ENCODE results near the gene GKAP1. TPM values are rescaled to one million over a fixed set of nuclear protein-coding genes. Genes with fewer than 3 reads are reported as not detected.

Gene GKAP1
- total and polyA plus RNA-seq, 4 donors: 1.8 to 12.6 (median 6.0) TPM

DNA sequence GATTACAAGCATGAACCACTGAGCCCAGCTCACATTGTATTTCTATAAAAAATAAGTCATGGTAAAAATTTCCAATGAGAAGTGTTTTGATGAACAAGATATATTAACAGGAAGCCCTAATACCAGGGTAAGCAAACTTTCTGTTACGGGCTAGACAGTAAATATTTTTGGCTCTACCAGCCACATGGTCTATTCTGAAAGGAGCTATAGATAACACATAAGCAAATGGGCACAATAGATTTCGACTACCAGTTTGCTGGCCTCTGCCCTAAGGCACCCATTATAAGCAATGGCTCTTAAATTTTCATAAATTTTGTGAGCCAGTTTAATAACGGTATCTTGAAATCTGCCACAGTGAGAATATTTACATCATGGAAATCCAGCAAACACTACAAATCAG, 118.0 kb downstream of the GKAP1 start:
- WGBS, 2 donors: 85 to 91% methylated on average over 3 of the region's 3 CpGs
- H3K4me1 ChIP-seq (ENCODE audit: control insufficient read depth in 5 of 5, insufficient read depth in 5 of 5, low read length in 5 of 5): peaks cover 0 to 18% (median 0%) of the 10 kb centered on the region in 5 donors
- DNase-seq: no peak
- no peak for ATAC-seq (ENCODE audit: insufficient read depth, low FRiP score)
- H3K36me3 ChIP-seq (ENCODE audit: control insufficient read depth in 4 of 4, insufficient read depth in 4 of 4, low read length in 4 of 4): no peaks in the 10 kb centered on the region
- no peak overlapping the region for H3K9ac ChIP-seq (ENCODE audit: insufficient read depth in 1 of 2, low read length in 2 of 2)
- TF ChIP-seq CTCF (IDR thresholded peaks at IDR 0.05; ENCODE audit: control extremely low read depth, extremely low read depth): no peak
- H3K4me3 ChIP-seq: no peak overlapping the region
- no peaks in the 10 kb centered on the region for H3K9me3 ChIP-seq (ENCODE audit: control insufficient read depth in 4 of 4, insufficient read depth in 3 of 4, low read length in 3 of 4)
- no peak overlapping the region for H3K27ac ChIP-seq (ENCODE audit: low read depth in 1 of 2, low read length in 1 of 2)
- no peaks in the 10 kb centered on the region for H3K27me3 ChIP-seq (ENCODE audit: control insufficient read depth in 3 of 3, insufficient read depth in 3 of 3, low read length in 2 of 3)

DNA sequence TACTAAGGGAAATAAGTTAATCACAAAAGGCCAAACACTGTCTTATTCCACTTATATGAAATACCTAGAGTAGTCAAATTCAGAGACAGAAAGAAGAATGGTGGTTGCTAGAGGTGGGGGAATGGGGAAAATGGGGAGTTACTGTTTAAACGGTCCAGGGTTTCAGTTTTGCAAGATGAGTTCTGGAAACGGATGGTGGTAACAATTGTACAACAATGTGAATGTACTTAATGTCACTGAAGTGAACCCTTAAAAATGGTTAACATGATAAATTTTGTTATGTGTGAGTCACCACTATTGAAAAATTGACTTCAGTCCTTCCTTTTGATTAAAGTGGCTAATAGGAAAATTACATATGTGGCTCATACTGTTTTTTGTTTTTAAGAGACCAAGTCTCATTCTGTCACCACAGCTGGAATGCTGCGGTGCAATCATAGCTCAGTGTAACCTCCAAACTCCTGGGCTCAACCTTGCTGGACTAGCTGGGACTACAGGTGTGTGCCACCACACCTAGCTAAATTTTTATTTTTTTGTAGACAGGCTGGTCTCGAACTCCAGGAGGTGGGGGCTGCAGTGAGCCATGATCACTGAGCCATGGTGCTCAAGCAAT, 118.5 kb downstream of the GKAP1 start:
- H3K27me3 ChIP-seq (ENCODE audit: control insufficient read depth in 3 of 3, insufficient read depth in 3 of 3, low read length in 2 of 3): no peaks in the 10 kb centered on the region
- H3K9me3 ChIP-seq (ENCODE audit: control insufficient read depth in 4 of 4, insufficient read depth in 3 of 4, low read length in 3 of 4): no peaks in the 10 kb centered on the region
- no peak overlapping the region for H3K27ac ChIP-seq (ENCODE audit: low read depth in 1 of 2, low read length in 1 of 2)
- H3K4me1 ChIP-seq (ENCODE audit: control insufficient read depth in 5 of 5, insufficient read depth in 5 of 5, low read length in 5 of 5): peaks cover 0 to 18% (median 0%) of the 10 kb centered on the region in 5 donors
- no peaks in the 10 kb centered on the region for H3K36me3 ChIP-seq (ENCODE audit: control insufficient read depth in 4 of 4, insufficient read depth in 4 of 4, low read length in 4 of 4)
- no peak overlapping the region for H3K4me3 ChIP-seq
- no peak for TF ChIP-seq CTCF (IDR thresholded peaks at IDR 0.05; ENCODE audit: control extremely low read depth, extremely low read depth)
- WGBS, 2 donors: 58 to 62% methylated on average over 4 of the region's 4 CpGs
- no peak overlapping the region for H3K9ac ChIP-seq (ENCODE audit: insufficient read depth in 1 of 2, low read length in 2 of 2)
- no peak for ATAC-seq (ENCODE audit: insufficient read depth, low FRiP score)
- DNase-seq: no peak

DNA sequence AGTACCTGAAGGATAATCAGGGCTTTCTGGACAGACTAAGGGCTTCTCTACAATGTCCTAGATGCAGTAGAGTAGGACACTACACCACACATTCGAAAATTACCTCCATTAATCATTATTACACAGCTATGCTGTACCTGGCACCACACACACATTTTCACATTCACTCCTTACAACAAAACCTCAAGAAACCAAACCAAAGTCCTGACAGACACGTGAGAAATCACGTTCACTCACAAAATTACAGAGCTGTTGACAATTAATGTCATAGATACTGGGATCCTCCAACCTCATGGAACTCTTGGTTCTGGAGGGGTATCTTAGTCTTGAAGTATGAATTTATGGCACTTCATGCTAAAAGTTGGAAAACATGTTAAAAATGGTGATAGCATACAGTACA, 126.1 kb downstream of the GKAP1 start:
- TF ChIP-seq CTCF (IDR thresholded peaks at IDR 0.05; ENCODE audit: control extremely low read depth, extremely low read depth): no peak
- Histone ChIP-seq H3K27me3 (ENCODE audit: control insufficient read depth in 3 of 3, insufficient read depth in 3 of 3, low read length in 2 of 3) (no peaks in the 10 kb centered on the region), H3K9me3 (ENCODE audit: control insufficient read depth in 4 of 4, insufficient read depth in 3 of 4, low read length in 3 of 4) (no peaks in the 10 kb centered on the region), H3K36me3 (ENCODE audit: control insufficient read depth in 4 of 4, insufficient read depth in 4 of 4, low read length in 4 of 4) (peaks cover 0 to 2% (median 0%) of the 10 kb centered on the region in 4 donors), H3K9ac (ENCODE audit: insufficient read depth in 1 of 2, low read length in 2 of 2) (no peak overlapping the region), H3K4me3 (no peak overlapping the region), H3K4me1 (ENCODE audit: control insufficient read depth in 5 of 5, insufficient read depth in 5 of 5, low read length in 5 of 5) (peaks cover 0 to 15% (median 0%) of the 10 kb centered on the region in 5 donors), H3K27ac (ENCODE audit: low read depth in 1 of 2, low read length in 1 of 2) (no peak overlapping the region)
- ATAC-seq (ENCODE audit: insufficient read depth, low FRiP score) (no peak), DNase-seq (no peak)
- 88 to 93% methylated on average over 3 of the region's 3 CpGs for WGBS, 2 donors

Other genes starting within 250 kb of the GKAP1 start
- gene IDNK, start 194.6 kb downstream of the GKAP1 start, total RNA-seq: 1 to 10 TPM; 5.7 to 5.9 TPM
- gene IDNK, start 194.6 kb downstream of the GKAP1 start, polyA plus RNA-seq: 1 to 10 TPM; 5.7 to 9.3 TPM
- 100 to 1,000 TPM in 1 of 2 donors, 10 to 100 TPM in 1; 96.6 to 140 TPM for gene UBQLN1, start 109.8 kb downstream of the GKAP1 start, total RNA-seq
- gene UBQLN1, start 109.8 kb downstream of the GKAP1 start, polyA plus RNA-seq: 10 to 100 TPM; 26.3 to 63.7 TPM
- 10 to 100 TPM in 1 of 2 donors, 1 to 10 TPM in 1; 8.8 to 24.6 TPM for gene KIF27, start 103.7 kb upstream of the GKAP1 start, total RNA-seq
- gene KIF27, start 103.7 kb upstream of the GKAP1 start, polyA plus RNA-seq: 1 to 10 TPM; 1.6 to 2.9 TPM
- gene HNRNPK, start 162.4 kb upstream of the GKAP1 start, total RNA-seq: 100 to 1,000 TPM; 360 to 719 TPM
- gene HNRNPK, start 162.4 kb upstream of the GKAP1 start, polyA plus RNA-seq: 100 to 1,000 TPM; 188 to 393 TPM
- gene RMI1, start 163.0 kb upstream of the GKAP1 start, total RNA-seq: 10 to 100 TPM in 1 of 2 donors, 1 to 10 TPM in 1; 6.9 to 10.0 TPM
- gene RMI1, start 163.0 kb upstream of the GKAP1 start, polyA plus RNA-seq: 1 to 10 TPM; 2.5 to 3.9 TPM